Colonic mucosa (tissue), 4 donors: ENCODE data around the gene R3HCC1L. TPM values are rescaled to one million over a fixed set of nuclear protein-coding genes. Genes with fewer than 3 reads are reported as not detected.

Experiments
- DNase-seq: peaks from one replicate; pipeline ENCODE4 v3.0.0-alpha.2; 2020
- H3K27ac ChIP-seq: fragments of 200-600 bp; one replicate; pipeline ENCODE4 v1.8.0; 2021
- H3K27me3 ChIP-seq: fragments of 200-600 bp; one replicate; pipeline ENCODE4 v1.8.0; 2021
- H3K36me3 ChIP-seq: fragments of 200-600 bp; one replicate; pipeline ENCODE4 v1.8.0; 2021
- H3K4me1 ChIP-seq: fragments of 200-600 bp; one replicate; pipeline ENCODE4 v1.8.0; 2021; ENCODE audit warnings: mild to moderate bottlenecking
- H3K4me3 ChIP-seq: fragments of 200-600 bp; one replicate; pipeline ENCODE4 v1.8.0; 2021
- H3K9ac ChIP-seq, 2 donors: one replicate each; pipeline ENCODE4 v1.7.0; 2013; ENCODE audit warnings: control low read depth in 2 of 2, low read depth in 2 of 2, low read length in 2 of 2
- H3K9me3 ChIP-seq: fragments of 200-600 bp; one replicate; pipeline ENCODE4 v1.8.0; 2021
- CTCF ChIP-seq: fragments of 200-600 bp; IDR thresholded peaks from one replicate; pipeline ENCODE4 v1.8.0; 2022; ENCODE audit warnings: antibody characterized with exemption, mild to moderate bottlenecking
- intact Hi-C: fragments of 100-400 bp; cut with DNase I; formaldehyde crosslinking; loops from one replicate; pipeline ENCODE4 v1.14.1; 2022
- total RNA-seq, 2 donors: library from RNA; stranded (reverse); fragmentation: NEBNext Ultra II Directional in 1 of 2; extraction: Animal tissue kit (Norgen Biotek cat#: 25700) in 1 of 2; gene quantifications; one replicate each; pipeline ENCODE4 v1.2.1, GENCODE V29; 2021
- donor health status: healthy.
- donor health status: DM: no; HTN: no; CAD: no.
- donor health status: DM: no; HTN: no; CAD: no.

R3HCC1L gene
- total RNA-seq, 2 donors from 2014 or later, result 16.7 to 16.8 TPM

GRCh38 chr10:98244141-98244540 lies 109.7 kb downstream of the R3HCC1L start:
- no peak for DNase-seq
- Histone ChIP-seq H3K36me3 (peaks cover 5% of the 10 kb centered on the region), H3K27me3 (no peaks in the 10 kb centered on the region), H3K4me3 (no peak overlapping the region), H3K27ac (no peak overlapping the region), H3K4me1 (no peaks in the 10 kb centered on the region), H3K9me3 (no peaks in the 10 kb centered on the region), H3K9ac (no peak overlapping the region)
- intact Hi-C loops, result no loop called here
- no peak for TF ChIP-seq CTCF

- no peaks in the 10 kb centered on the region for H3K9me3 ChIP-seq
- no peak overlapping the region for H3K4me3 ChIP-seq
- H3K9ac ChIP-seq, result no peak overlapping the region
- DNase-seq, result no peak
- no peak for TF ChIP-seq CTCF
- no peaks in the 10 kb centered on the region for H3K4me1 ChIP-seq
- no peaks in the 10 kb centered on the region for H3K27me3 ChIP-seq
- intact Hi-C loops, result no loop called here
- no peak overlapping the region for H3K27ac ChIP-seq
- H3K36me3 ChIP-seq, result peaks cover 5% of the 10 kb centered on the region
These were observed 110.1 kb downstream of the R3HCC1L start for GRCh38 chr10:98244586-98244985.

- H3K4me1 ChIP-seq, result no peaks in the 10 kb centered on the region
- no peaks in the 10 kb centered on the region for H3K9me3 ChIP-seq
- DNase-seq, result no peak
- no peak for TF ChIP-seq CTCF
- intact Hi-C loops, result no loop called here
- peaks cover 5% of the 10 kb centered on the region for H3K36me3 ChIP-seq
- H3K4me3 ChIP-seq, result no peak overlapping the region
- H3K27me3 ChIP-seq, result no peaks in the 10 kb centered on the region
- no peak overlapping the region for H3K9ac ChIP-seq
- H3K27ac ChIP-seq, result no peak overlapping the region
These were observed 112.7 kb downstream of the R3HCC1L start for GRCh38 chr10:98246911-98247805.

- Histone ChIP-seq H3K4me3 (no peak overlapping the region), H3K9me3 (no peaks in the 10 kb centered on the region), H3K9ac (no peak overlapping the region), H3K27ac (no peak overlapping the region), H3K36me3 (peaks cover 5% of the 10 kb centered on the region), H3K27me3 (no peaks in the 10 kb centered on the region), H3K4me1 (no peaks in the 10 kb centered on the region)
- TF ChIP-seq CTCF, result no peak
- intact Hi-C loops, result no loop called here
- no peak for DNase-seq
These were observed 113.6 kb downstream of the R3HCC1L start for GRCh38 chr10:98248018-98248417.

GRCh38 chr10:98249134-98249533 lies 114.7 kb downstream of the R3HCC1L start:
- Histone ChIP-seq H3K27me3 (no peaks in the 10 kb centered on the region), H3K27ac (no peak overlapping the region), H3K9ac (no peak overlapping the region), H3K36me3 (peaks cover 5% of the 10 kb centered on the region), H3K9me3 (no peaks in the 10 kb centered on the region), H3K4me1 (no peaks in the 10 kb centered on the region), H3K4me3 (no peak overlapping the region)
- intact Hi-C loops, result no loop called here
- no peak for DNase-seq
- TF ChIP-seq CTCF, result no peak
